HG03108 (cell line): ENCODE results near the gene GLS2.
A peak's percentile ranks its signal among the peaks of the same experiment; 100 is the strongest.
"Not testable (repeated sequence)": the region's sequence is repeated elsewhere in the genome, so short reads cannot be mapped to it uniquely, and the experiment has no call there.

ENCODE experiments used
- ATAC-seq: cut with Tn5 transposase; IDR thresholded peaks from one replicate; pipeline ENCODE4 v1.9.1; 2021; ENCODE audit warnings: moderate library complexity; ENCODE audit not compliant: unreplicated experiment

The GLS2 gene

GRCh38 chr12:56448860-56449621 is 38.9 kb downstream of the GLS2 start, which contains the start of gene TIMELESS:
TIMELESS (minus strand) TSS chr12:56449426; CDS start chr12:56434170, 15,256 bp downstream.
- ATAC-seq = peak; percentile 92

- not testable (repeated sequence) for ATAC-seq
Observed at GRCh38 chr12:56443208-56443607, 44.8 kb downstream of the GLS2 start.

- ATAC-seq = no peak
Observed at GRCh38 chr12:56437430-56438176, 50.4 kb downstream of the GLS2 start.

GRCh38 chr12:56434828-56435227 is 53.1 kb downstream of the GLS2 start:
- no peak for ATAC-seq

GRCh38 chr12:56431850-56432249 is 56.1 kb downstream of the GLS2 start:
- ATAC-seq = no peak

- ATAC-seq = no peak
Observed at GRCh38 chr12:56431288-56431687, 56.7 kb downstream of the GLS2 start.

- no peak for ATAC-seq
Observed at GRCh38 chr12:56425940-56426438, 62.0 kb downstream of the GLS2 start.

- ATAC-seq = no peak
Observed at GRCh38 chr12:56425193-56425592, 62.8 kb downstream of the GLS2 start.
